PC-3 (cell line): ENCODE data around the gene DNAJC5.

ENCODE experiments used
- CTCF ChIP-seq: fragments of 300-600 bp; sonication (generic); conservative IDR thresholded peaks from 2 replicates; pipeline ENCODE4 v1.5.1; 2017; ENCODE audit warnings: antibody characterized with exemption, low read depth, mild to moderate bottlenecking, low read length
- EZH2phosphoT487 ChIP-seq: fragments of 300-600 bp; sonication (generic); IDR thresholded peaks from 2 replicates; pipeline ENCODE4 v1.6.1; 2018; ENCODE audit warnings: mild to moderate bottlenecking, antibody characterized with exemption, low read length, borderline replicate concordance

DNA sequence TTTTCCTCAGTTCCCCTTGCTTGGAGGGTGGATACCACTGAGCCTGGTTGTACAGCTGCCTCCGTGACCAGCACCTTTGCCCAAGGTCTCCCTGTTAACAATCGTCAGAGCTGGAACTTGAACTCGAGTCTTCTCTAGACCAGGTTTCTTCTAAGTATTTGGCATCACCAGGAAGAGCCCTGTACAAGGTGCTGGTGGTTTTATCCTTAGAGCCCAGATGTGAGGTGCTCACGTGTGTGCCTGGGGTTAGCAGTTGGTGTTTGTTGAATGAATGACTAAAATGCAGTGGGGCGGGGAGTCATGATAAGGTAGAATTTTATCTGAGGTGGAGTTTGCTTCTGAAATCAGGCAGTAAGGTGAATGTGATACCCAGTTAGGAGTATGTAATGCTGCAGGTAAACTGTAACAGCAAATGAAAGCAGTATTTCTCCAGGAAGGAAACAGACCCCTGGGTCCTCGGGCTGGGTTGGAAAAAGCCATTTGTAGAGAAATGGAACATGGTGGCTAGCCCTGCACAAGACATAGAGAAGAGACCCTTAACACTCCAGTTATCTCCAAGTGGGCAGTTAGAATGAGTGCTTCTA is 3.1 kb downstream of the DNAJC5 start:
- TF ChIP-seq CTCF: no peak
- TF ChIP-seq EZH2phosphoT487: no peak
